SK-N-SH treated with all-trans-retinoic acid at 6 μM for 48 hours (cell line): Measurements from ENCODE around the gene WBP1L.

Experiments
- OSR1 ChIP-seq: fragments of 250-450 bp; sonication (Bioruptor Pico); IDR thresholded peaks from 2 replicates; pipeline ENCODE4 v1.8.0; 2022; ENCODE audit warnings: moderate library complexity, mild to moderate bottlenecking, inconsistent platforms
- SNAI2 ChIP-seq: fragments of 250-450 bp; sonication (Bioruptor Pico); IDR thresholded peaks from 2 replicates; pipeline ENCODE4 v1.5.0; 2020; ENCODE audit warnings: mild to moderate bottlenecking, moderate library complexity
- TOX ChIP-seq: fragments of 250-450 bp; sonication (Bioruptor Pico); IDR thresholded peaks from 2 replicates; pipeline ENCODE4 v1.8.0; 2021; ENCODE audit warnings: mild to moderate bottlenecking, moderate library complexity, borderline replicate concordance
- TF ChIP-seq, protein P1 (sequence below): fragments of 250-450 bp; sonication (Bioruptor Pico); IDR thresholded peaks from 2 replicates; pipeline ENCODE4 v1.5.1; 2021; ENCODE audit warnings: mild to moderate bottlenecking, moderate library complexity
- TF ChIP-seq, protein P2 (sequence below): fragments of 250-450 bp; sonication (Bioruptor Pico); IDR thresholded peaks from 2 replicates; pipeline ENCODE4 v1.8.0; 2020; ENCODE audit warnings: mild to moderate bottlenecking, moderate library complexity, borderline replicate concordance
- TF ChIP-seq, protein P3 (sequence below): fragments of 250-450 bp; sonication (Bioruptor Pico); IDR thresholded peaks from 2 replicates; pipeline ENCODE4 v1.5.0; 2020; ENCODE audit warnings: mild to moderate bottlenecking, moderate library complexity
- TF ChIP-seq, protein P4 (sequence below): fragments of 250-450 bp; sonication (Bioruptor Pico); IDR thresholded peaks from 2 replicates; pipeline ENCODE4 v1.8.0; 2021; ENCODE audit warnings: low read depth, mild to moderate bottlenecking, moderate library complexity, borderline replicate concordance

DNA sequence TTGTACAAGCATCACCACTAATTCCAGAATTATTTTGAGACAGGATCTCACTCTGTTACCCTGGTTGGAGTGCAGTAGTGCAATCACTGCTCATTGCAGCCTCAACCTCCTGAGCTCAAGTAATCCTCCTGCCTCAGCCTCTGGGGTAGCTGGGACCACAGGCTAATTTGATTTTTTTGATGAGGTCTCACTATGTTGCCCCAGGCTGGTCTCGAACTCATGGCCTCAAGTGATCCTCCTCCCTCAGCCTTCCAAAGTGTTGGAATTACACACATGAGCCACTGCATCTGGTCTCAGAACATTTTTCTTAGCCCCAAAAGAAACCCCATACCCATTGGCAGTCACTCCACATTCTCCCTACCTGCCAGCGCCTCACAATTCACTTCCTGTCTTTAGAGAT is 3.5 kb upstream of the WBP1L start:
- TF ChIP-seq, protein P1, sequence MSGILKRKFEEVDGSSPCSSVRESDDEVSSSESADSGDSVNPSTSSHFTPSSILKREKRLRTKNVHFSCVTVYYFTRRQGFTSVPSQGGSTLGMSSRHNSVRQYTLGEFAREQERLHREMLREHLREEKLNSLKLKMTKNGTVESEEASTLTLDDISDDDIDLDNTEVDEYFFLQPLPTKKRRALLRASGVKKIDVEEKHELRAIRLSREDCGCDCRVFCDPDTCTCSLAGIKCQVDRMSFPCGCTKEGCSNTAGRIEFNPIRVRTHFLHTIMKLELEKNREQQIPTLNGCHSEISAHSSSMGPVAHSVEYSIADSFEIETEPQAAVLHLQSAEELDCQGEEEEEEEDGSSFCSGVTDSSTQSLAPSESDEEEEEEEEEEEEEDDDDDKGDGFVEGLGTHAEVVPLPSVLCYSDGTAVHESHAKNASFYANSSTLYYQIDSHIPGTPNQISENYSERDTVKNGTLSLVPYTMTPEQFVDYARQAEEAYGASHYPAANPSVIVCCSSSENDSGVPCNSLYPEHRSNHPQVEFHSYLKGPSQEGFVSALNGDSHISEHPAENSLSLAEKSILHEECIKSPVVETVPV (CRISPR knock-in tag) = no peak
- TF ChIP-seq, protein P2, sequence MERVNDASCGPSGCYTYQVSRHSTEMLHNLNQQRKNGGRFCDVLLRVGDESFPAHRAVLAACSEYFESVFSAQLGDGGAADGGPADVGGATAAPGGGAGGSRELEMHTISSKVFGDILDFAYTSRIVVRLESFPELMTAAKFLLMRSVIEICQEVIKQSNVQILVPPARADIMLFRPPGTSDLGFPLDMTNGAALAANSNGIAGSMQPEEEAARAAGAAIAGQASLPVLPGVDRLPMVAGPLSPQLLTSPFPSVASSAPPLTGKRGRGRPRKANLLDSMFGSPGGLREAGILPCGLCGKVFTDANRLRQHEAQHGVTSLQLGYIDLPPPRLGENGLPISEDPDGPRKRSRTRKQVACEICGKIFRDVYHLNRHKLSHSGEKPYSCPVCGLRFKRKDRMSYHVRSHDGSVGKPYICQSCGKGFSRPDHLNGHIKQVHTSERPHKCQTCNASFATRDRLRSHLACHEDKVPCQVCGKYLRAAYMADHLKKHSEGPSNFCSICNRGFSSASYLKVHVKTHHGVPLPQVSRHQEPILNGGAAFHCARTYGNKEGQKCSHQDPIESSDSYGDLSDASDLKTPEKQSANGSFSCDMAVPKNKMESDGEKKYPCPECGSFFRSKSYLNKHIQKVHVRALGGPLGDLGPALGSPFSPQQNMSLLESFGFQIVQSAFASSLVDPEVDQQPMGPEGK (CRISPR knock-in tag) = no peak
- TF ChIP-seq, protein P3, sequence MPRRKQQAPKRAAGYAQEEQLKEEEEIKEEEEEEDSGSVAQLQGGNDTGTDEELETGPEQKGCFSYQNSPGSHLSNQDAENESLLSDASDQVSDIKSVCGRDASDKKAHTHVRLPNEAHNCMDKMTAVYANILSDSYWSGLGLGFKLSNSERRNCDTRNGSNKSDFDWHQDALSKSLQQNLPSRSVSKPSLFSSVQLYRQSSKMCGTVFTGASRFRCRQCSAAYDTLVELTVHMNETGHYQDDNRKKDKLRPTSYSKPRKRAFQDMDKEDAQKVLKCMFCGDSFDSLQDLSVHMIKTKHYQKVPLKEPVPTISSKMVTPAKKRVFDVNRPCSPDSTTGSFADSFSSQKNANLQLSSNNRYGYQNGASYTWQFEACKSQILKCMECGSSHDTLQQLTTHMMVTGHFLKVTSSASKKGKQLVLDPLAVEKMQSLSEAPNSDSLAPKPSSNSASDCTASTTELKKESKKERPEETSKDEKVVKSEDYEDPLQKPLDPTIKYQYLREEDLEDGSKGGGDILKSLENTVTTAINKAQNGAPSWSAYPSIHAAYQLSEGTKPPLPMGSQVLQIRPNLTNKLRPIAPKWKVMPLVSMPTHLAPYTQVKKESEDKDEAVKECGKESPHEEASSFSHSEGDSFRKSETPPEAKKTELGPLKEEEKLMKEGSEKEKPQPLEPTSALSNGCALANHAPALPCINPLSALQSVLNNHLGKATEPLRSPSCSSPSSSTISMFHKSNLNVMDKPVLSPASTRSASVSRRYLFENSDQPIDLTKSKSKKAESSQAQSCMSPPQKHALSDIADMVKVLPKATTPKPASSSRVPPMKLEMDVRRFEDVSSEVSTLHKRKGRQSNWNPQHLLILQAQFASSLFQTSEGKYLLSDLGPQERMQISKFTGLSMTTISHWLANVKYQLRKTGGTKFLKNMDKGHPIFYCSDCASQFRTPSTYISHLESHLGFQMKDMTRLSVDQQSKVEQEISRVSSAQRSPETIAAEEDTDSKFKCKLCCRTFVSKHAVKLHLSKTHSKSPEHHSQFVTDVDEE (CRISPR knock-in tag) = no peak
- TF ChIP-seq SNAI2 (CRISPR knock-in tag) (no peak), TOX (CRISPR knock-in tag) (no peak), OSR1 (CRISPR knock-in tag) (no peak)
- TF ChIP-seq, protein P4, sequence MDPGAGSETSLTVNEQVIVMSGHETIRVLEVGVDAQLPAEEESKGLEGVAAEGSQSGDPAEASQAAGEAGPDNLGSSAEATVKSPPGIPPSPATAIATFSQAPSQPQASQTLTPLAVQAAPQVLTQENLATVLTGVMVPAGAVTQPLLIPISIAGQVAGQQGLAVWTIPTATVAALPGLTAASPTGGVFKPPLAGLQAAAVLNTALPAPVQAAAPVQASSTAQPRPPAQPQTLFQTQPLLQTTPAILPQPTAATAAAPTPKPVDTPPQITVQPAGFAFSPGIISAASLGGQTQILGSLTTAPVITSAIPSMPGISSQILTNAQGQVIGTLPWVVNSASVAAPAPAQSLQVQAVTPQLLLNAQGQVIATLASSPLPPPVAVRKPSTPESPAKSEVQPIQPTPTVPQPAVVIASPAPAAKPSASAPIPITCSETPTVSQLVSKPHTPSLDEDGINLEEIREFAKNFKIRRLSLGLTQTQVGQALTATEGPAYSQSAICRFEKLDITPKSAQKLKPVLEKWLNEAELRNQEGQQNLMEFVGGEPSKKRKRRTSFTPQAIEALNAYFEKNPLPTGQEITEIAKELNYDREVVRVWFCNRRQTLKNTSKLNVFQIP (CRISPR knock-in tag) = no peak
